CD4-positive, alpha-beta T cell treated with Interleukin-17A for 4 hours (primary cell): ENCODE measurements around the gene FYN.
A peak's percentile ranks its signal among the peaks of the same experiment; 100 is the strongest.

Source experiments
- DNase-seq: peaks from one replicate; pipeline ENCODE4 v3.0.0-alpha.2; 2020; ENCODE audit warnings: mixed read lengths

The FYN gene

DNA sequence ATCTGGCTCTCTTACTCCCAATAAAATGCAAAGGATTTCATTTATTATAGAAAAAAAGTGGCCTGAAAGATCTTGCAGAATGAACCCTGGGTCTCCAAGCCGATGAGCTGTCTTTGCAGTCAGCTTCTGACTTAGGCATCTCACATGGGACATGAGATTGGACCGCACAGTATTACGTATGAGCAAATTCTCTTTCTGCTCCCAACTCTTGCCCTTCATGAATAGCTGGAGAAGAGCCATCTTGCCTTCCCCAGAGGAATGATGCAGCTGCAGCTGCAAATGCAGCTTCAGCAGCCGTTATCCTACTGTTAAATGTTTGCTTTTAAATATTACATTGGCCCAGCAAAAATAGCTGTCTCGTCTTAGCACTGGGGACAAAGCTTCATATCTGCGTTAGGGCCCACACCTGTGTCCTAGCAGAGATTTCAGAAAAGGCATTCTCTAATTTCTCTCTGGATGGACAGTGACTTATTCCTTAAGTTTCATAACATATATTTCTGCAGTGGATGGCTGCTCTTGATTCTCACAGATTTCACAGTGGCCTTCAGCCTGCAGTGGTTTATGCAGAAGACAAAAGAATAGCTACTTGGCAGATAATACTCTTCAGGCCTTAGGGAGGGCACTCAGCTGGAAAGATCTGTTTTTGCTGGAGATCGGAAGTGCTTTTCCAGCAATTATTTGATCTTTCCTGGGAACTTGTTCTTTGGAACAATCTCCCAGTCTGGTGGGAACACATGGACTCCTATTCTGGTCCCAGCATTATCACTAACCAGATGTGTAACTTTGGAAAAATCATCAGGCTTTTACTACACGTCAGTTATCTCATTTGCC, 129.2 kb downstream of the FYN start:
- no peak for DNase-seq

DNA sequence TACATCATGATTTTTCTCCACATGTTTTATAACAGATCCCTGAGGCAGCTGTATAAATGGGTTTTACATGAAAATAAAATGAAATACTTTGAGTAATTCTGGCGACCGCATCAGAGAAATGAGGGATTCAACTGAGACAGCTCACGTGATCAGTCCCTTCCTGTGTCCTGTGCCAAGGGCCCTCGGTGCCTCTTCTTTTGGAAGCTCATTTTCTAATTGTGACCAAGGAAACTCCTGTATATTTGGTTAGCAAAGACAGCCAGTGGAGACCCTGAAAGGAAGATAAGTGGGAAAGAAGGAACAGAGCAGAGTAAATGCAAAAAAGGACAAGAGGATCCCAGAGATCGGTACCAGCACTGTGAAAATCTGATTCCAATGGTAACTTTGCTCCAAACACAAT, 129.9 kb downstream of the FYN start:
- no peak for DNase-seq

DNA sequence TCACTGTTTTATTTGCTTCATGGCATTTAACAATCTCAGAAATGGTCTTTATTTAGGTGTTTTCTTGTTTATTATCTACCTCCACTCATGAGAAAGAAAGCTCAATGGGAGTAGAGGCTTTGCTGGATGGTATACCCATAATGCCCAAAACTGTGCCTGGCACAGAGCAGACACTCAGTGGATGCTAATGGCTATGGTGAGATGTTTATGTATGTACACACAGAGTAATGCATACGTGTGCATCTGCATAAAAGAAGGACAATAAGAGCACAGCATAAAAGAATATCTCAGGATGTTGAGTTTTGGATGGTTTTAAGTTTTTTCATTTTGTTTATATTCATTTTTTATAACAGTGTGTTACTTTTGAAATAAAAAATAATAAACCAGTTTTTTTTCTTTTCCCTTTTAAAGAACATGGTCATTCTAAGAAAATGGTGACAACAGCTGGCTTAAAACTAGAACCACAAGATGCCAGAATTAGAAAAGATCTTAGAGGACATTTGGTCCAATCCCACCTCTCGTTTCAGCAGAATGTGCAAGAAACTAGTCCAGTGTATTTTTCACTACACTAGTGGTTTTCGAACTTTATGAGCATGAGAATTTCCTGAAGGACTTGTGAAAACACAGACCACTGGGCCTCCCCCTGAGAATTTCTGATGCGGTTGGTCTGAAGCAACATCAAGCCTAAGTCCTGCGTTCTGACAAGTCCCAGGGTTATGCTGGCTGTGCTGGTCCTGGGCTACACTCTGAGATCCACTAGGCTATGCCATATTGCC, 131.9 kb downstream of the FYN start:
- DNase-seq = no peak

DNA sequence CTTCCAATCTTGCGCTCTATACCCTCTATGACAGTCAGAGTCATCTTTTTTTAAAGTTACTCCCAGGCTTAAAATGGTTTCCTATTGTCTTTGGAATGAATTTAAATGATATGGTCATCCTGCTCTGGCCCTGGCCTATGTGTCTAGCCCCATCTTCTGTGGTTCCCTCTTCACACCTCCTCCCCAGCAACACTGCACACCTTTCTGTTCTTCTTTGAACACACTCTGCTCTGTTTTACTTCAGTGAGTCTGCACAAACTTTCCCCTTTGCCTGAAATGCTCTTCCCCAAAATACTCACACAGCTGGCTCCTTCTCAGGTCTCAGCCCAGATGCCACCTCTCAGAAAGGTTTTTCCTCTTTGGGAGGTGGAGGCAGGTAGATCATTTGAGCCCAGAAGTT, 132.7 kb downstream of the FYN start:
- DNase-seq = no peak

DNA sequence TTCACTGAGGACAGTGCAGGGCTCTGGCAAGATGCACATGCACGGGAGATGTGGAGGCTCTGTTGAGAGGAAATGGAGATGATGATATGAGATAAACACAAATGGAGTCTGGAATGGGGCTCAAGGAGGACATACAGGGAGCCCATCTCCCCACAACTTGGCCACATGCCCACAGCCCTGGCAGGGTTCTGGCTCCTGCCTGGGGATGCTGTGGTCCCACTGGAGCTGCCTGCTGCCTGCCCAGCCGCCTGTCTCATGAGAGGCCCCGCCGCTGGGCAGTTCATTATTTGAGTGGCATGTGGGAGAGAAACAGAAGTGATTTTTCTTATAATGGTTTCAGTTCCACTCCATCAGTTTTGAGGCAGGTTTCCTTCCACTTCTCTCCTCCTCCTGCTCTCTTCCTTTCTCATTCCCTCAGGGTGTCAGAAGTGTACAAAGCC, 134.0 kb downstream of the FYN start:
- DNase-seq = no peak

DNA sequence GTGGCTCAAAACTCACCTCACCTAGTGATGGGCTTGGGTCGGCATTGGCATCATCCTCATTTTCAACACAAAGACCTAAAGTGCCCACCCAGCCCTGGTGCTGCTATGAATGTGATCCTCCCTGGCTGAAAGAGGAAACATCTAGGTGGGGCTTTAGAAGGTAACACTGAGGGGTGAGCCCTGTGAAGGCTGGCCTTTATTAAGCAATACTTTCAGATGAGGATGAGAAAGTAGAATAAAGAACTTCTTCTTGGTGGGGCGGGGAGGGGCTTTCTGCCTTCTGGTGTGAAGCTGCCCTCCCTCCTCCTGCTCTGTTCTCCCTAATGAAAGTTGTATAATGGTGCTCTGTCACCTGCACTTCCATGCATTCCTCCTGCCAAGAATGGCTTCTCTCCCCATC, 134.6 kb downstream of the FYN start:
- no peak for DNase-seq

DNA sequence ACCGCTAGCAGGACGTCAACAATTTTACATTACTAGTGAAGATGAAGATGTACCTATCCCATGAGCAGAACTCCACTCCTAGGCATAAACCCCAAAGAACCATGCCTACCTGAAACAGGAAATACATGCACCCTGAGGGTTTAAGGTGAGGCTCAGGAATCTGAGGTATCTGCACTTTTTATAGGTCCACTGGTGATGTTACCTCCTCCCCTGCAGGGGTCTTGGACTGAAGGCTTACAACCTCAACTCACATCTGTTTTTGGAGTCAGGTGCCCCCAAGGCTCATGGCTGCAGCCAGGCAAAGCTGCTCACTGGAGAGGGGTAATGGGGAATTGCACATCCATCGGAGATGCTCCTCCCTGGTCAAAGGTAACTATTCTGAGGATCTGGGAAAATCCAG, 135.1 kb downstream of the FYN start:
- no peak for DNase-seq

DNA sequence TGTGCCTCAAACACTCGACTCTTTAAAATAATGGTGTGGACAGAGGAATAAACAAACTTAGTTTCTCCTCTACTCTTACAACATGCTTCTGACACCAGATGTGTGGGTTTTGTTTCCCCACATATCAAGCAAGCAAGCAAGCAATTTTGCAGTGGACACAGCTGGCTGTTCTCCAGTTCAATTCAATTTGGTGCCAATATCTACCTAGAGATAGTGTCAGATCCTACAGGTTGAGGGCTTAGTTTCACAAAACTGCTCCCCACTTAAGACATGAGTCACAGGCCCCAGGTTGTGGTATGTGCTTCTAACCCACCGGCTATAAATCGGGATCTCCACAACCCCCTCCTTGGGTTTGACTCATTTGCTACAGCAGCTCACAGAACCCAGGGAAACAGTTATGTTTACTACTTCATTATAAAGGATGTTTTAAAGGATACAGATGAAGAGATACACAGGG, 136.2 kb downstream of the FYN start:
- DNase-seq = peak; percentile 67

DNA sequence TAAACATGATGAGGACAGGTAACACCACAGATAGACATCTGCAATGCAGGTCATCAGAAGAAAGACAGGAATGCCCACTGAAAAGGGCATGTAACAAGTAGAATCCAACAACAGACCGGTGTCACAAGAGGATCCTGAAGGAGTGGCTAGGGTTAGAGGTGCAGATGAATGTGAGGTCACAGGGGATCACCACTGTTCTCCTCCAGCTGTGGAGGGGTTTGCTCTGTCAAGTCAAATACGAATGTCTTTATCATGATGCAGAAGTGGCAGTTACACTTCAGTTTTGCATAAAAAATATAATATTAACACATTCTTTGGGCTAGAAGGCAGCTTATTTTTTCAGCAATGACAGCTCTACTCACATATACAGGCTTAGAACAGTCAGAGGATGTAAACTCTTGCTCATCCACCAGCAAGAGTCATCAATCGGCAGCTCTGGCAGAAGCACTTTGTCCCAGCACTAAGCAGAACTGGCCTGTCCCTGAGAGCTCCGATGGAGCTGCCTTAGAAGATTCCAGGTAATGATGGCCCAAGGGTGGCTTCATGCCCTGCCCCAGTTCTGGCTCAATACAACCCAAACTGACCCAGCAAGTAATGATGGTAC, 137.1 kb downstream of the FYN start:
- no peak for DNase-seq

DNA sequence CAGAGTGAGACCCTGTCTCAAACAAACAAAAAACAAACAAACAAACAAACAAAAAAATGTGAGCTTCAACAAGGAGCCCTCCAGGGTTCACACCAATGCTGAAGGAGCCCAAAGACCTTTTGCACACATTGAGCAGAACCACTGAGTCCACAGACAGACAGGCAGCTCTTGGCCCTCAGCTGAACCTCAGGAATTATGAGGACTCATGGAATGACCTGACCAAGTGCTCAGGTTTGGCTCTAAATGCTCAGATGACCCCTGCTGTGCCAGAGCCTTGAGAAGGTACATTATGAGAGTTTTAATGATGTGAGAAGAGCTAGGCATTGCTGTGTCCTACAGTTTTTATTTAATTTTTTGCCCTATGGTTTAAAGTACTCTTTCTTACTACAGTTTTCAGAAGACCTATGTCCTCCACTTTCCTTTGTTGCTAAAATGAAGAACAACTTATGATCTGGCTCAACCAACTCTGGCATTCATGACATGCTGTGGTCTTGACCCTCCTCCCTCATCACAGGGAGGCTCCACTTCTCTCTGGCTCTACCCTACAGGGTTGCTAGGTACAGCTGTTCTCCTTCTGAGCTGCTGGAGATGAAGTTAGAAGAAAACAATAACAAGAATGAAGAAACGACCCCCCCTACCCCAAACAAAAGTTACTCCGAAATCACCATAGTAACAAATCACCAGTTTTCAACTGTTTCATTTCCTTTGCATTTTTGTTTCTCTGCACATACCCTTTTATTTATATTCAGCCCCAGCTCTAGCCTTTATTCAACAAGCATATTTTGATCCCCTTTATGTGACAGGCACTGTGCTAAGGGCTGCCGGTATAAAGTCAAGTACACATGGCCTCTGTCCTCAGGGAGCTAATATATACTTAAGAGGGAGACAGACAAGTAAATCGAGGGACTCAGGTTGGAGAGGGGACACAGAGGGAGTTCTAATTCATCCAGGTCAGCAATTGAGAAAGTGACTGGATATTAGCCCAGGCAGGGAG, 138.9 kb downstream of the FYN start:
- no peak for DNase-seq

DNA sequence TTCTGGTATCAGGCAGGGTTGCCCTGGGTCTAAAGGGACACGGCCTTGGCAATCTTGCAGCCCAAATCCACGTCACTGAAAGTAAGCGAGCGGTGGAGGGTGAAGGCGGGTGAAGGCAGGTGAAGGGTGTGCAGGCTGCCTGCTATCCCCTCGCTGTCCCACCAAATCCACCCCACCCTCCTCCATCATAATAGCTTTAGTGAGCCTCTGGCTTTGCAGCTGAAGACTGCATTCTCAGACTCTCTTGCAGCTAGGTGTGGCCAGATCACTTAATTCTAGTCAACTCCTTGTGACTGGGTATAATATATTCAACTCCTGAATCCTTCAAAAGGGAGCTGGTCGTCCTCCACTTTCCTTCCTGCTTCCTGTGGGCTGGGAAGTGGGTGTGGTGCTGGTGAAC, 140.9 kb downstream of the FYN start:
- DNase-seq = no peak

DNA sequence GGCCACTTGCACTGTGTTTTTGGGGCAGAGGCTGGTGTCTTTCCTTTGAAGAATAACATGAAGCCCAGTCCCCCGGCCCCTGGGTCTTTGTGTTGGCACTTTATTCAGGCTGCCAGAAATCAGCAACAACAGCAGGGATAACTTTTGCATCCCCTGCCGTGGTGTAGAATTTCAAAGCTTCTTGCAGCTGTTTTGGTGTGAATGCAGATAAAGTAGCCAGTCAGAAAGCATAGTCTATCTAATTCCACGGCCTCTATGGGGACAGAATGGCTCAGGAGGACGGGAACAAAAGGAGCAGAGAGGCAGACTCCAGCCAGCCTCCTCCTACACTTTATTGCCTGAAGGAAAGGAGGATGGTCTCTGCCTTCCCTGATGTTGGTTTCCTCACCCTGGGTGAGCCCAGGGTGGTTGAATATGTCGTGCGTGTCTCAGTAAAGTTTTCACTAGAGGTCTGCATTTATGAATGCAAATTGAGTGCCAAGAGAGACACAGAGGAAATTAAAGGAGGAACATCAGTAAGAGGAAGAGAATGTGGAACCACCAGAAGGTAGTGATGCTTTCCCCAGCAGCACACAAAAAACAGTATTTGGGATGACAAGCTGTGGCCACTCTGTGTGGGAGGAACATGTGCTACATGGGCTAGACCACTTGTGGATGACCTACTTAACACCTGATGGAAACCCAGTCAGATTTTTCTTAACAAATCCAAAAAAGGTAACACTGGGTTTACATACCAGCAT, 141.6 kb downstream of the FYN start:
- no peak for DNase-seq

DNA sequence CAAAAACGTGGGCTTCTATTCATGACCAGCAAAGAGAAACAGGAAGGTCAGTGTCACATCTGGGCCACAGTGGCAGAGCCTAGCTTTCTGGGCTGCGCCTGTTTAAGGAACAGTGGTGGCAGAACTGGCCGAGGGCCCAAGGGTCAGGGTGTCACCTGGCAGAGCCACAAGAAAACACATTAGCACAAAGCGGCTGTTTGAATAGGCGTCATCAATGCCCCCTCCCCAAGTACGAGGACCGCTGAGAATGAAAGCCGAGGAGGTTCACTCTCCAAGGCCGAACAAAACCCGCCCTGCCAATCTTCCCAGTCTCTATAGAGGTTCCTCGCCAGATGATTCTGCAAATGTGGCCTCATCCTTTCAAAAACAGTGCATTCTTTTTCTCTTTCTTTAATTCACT, 142.4 kb downstream of the FYN start:
- no peak for DNase-seq

DNA sequence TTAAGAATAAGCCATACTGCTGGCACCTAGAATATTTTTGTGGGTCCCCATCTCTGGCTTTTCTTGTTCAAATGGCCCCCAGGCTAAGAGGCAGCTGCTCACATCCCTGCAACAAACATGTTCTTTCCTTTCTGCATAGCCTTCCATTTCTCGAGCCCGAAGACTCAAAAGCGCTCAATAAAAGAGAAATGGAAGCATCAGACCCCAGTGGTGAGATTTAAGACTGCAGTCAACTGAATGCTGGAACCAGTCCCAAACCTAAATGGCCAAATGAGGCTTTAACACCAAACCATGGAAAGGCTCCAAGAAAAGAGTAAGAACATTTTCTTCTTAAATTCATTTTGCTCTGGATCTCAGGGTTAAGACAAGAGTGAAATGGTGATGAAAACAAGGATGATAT, 145.4 kb downstream of the FYN start:
- no peak for DNase-seq

DNA sequence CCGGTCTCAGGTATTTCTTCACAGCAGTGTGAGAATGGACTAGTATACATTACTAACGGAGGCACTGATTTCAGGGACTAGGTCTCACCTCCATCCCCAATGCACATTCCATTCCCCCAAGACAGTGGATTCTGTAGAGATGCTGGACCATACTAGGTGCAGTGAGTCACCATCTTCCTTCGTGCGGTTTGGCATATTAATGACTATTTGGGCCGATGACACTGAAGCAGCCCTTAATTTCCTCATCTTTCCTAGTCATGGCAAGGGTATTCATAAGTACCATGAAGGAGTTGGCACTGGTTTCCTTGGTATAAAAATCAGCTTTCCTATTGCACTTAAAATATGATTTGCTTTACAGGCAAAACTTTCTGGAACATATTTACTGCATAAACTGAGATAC, 146.2 kb downstream of the FYN start:
- no peak for DNase-seq

DNA sequence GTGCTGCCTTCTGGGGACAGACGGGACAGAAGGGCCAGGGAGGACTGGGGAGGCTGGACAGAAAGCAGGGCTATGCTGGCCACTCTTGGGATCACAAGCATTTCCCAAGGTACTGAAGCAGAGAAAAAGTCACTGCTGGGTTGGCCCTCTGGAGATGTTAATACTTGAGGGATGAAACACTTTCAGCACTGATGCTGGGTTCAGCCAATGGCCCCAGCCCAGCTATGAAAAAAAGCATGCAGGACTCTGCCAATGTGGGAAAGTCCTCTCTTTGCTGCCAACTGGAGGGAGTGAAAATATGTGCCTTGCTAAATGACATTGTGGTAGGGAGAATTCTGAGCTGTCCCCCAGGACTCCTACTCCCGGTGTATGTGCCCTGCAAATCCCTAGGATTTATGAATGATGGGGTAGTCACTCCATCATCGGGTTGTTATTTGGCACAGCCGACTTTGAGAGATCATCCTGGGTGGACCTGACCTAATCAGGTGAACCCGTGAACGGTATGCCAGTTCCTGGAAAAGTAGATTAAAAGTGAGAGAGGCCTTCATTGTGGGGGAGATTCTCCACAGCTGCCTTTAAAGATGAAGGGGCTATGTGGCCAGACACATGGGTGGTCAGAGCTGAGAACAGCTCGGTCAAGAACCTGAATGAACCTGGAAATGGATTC, 147.7 kb downstream of the FYN start:
- DNase-seq = no peak

DNA sequence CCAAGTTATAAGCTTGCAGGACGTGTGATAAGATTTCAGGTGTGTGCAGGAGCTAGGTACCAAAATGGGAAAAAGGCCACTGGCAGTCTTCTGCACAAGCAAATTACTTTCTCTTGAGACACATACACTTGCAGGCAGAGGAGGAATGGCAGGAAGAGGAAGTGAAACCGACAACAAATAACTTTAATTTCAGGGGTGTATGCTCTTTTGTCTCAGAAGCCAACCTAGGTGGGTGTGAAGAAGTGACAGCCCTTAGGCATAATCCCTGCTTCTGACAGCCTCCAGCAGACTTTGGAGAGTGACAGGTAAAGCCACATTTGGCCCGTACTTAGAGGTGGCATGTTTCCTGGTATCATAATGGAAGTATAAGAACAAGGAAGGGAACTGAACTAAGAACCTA, 148.7 kb downstream of the FYN start:
- DNase-seq = peak; percentile 41

DNA sequence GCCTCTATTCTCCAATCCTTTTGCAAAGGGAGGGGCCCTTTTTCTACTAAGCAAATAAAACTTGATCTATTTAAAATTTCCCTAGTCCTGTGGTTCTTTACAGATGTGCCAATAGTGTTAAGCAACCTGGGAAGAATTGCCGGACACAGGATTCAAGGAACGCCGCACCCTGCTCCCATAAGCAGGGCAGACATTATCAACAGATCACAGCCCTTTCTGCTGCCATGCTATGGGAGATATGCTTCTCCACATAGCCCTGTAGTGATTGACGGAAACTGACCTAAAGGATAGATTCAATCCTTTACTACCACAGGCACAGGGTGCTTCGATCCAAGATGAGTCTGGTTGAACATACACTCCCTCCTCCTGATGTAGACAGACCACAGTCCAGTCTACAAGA, 149.2 kb downstream of the FYN start:
- DNase-seq = no peak

DNA sequence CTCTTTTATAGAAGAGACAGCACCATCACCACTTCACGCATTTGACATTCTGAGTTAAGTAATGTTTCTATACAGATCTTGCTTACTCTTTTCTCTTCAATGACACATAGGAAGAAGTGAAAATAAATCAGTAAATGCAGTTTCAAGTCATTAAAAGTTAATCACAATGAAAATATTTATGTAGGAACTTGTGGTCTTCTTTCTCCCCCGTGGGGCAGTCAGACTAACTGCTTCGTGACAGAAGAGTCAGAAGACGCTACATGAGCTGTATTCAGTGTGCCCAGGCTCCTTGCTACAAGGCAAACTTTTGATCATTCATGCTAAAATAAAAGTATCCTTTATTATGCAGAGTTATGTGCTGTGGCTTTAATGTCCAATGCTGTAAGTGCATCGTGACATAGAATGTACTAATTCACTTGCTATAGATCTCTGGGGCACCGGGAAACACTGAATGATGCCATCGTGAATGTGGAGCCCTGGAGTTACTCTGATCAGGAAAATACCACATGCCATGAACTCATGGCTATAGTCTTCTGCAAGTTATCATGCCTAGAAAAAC, 149.8 kb downstream of the FYN start:
- no peak for DNase-seq

DNA sequence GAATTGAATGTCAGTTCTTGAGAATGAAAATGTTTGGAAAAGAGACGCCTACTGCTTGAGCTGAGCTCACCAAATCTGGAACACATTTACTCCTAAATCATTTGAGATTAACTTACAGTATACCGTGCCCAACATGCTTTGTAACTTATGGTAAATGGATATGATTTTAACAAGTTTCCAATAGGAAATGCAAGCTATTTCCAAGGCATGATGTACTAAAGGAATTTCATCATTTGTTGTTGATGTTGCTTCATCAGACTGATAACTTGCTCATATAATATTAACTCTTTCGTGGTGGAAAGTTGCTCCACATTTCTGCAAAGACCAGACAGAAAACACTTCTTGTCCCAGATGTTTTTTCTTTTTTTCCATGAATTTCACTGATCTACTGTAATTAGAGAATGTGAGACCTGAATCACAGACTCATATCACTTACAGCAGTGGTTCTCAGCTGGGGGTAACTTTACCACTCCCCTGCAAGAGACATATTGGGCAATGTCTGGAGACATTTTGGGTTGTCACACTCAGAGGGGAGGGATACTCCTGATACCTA, 151.0 kb downstream of the FYN start:
- DNase-seq = no peak

DNA sequence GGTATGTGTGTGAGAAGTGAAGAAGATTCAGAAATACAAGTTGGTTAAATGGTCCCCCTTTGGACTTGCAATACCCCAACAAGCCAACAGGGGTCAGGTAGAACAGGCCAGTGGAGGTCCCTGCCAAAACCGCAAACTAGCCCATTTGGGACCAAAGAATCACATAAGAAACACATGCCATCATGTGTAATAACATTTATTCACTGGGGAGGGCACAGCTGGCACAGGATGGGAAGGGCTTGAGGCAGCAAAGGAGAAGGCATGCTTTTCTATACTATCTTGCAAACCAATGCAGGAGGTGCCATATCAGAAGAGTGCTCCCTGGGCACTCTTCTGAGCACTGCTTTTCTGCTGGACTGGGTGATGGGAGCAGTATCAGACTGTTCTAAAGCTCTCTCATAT, 151.5 kb downstream of the FYN start:
- peak; percentile 54 for DNase-seq
